IMR-90 (cell line): Measurements from ENCODE around the gene CD2BP2. TPM values are rescaled to one million over a fixed set of nuclear protein-coding genes. Genes with fewer than 3 reads are reported as not detected.

Experiments
- ATAC-seq: fragments of 200-7000 bp; cut with Tn5 transposase; 2 replicates; pipeline ENCODE4 v1.9.1; 2020; ENCODE audit warnings: low read depth, mild to moderate bottlenecking, moderate library complexity
- BruUV-seq: library from RNA; stranded (reverse); fragments of 400-500 nt; replicated peaks from 2 replicates; lab custom pipeline; 2021; lab: Mats Ljungman, UMichigan
- CTCF ChIA-PET: fragments of 300-600 bp; formaldehyde crosslinking; extraction: SDS; loops from one replicate; lab custom pipeline; 2021; ENCODE audit warnings: antibody characterized with exemption; lab: Yijun Ruan, JAX
- POLR2A ChIA-PET: fragments of 300-600 bp; sonication (Branson Sonifier 250); formaldehyde crosslinking; loops from one replicate; lab custom pipeline; 2022; ENCODE audit warnings: antibody characterized with exemption; ENCODE audit not compliant: unreplicated experiment; lab: Charles Lee
- DNase-seq: peaks from one replicate; pipeline ENCODE4 v3.0.0; 2013
- H2AFZ ChIP-seq: replicated peaks from 2 replicates; pipeline ENCODE3; 2013; ENCODE audit warnings: low read length, mild to moderate bottlenecking; ENCODE audit not compliant: poor library complexity
- H2AK5ac ChIP-seq: 2 replicates; pipeline ENCODE4 v1.6.1; 2013; ENCODE audit warnings: low read depth, low read length, inconsistent platforms
- H2AK9ac ChIP-seq: replicated peaks from 2 replicates; pipeline ENCODE3; 2013; ENCODE audit warnings: mild to moderate bottlenecking, low read depth, low read length, moderate library complexity; ENCODE audit not compliant: poor library complexity
- H2BK120ac ChIP-seq: 2 replicates; pipeline ENCODE4 v1.6.1; 2013; ENCODE audit warnings: low read depth, low read length, inconsistent platforms
- H2BK15ac ChIP-seq: 3 replicates; pipeline ENCODE4 v1.6.1; 2013; ENCODE audit warnings: low read depth, low read length, inconsistent platforms
- H2BK20ac ChIP-seq: 2 replicates; pipeline ENCODE4 v1.6.1; 2013; ENCODE audit warnings: low read depth, mild to moderate bottlenecking, inconsistent platforms, low read length, moderate library complexity
- H2BK5ac ChIP-seq: 2 replicates; pipeline ENCODE4 v1.6.1; 2013; ENCODE audit warnings: mild to moderate bottlenecking, low read depth, low read length, inconsistent platforms; ENCODE audit not compliant: poor library complexity, severe bottlenecking
- H3K14ac ChIP-seq: replicated peaks from 2 replicates; pipeline ENCODE4 v1.6.1; 2013; ENCODE audit warnings: low read depth, low read length, inconsistent platforms
- H3K18ac ChIP-seq: 2 replicates; pipeline ENCODE4 v1.6.1; 2013; ENCODE audit warnings: low read depth, low read length, control low read depth
- H3K23ac ChIP-seq: 2 replicates; pipeline ENCODE4 v1.6.1; 2013; ENCODE audit warnings: low read depth, low read length, inconsistent platforms
- H3K27ac ChIP-seq: 2 replicates; pipeline ENCODE4 v1.5.1; 2013; ENCODE audit warnings: mild to moderate bottlenecking, control low read depth, low read length; ENCODE audit not compliant: insufficient read depth
- H3K27me3 ChIP-seq: 2 replicates; pipeline ENCODE4 v1.6.1; 2013; ENCODE audit warnings: low read length; ENCODE audit not compliant: control insufficient read depth, insufficient read depth
- H3K36me3 ChIP-seq: 2 replicates; pipeline ENCODE4 v1.6.1; 2013; ENCODE audit warnings: low read length, mixed read lengths; ENCODE audit not compliant: control insufficient read depth, insufficient read depth
- H3K4ac ChIP-seq: 2 replicates; pipeline ENCODE4 v1.6.1; 2013; ENCODE audit warnings: low read depth, low read length, inconsistent platforms
- H3K4me1 ChIP-seq: 2 replicates; pipeline ENCODE4 v1.6.1; 2013; ENCODE audit warnings: low read length, mixed read lengths; ENCODE audit not compliant: control insufficient read depth, insufficient read depth
- H3K4me2 ChIP-seq: 2 replicates; pipeline ENCODE4 v1.6.1; 2013; ENCODE audit warnings: low read depth, mild to moderate bottlenecking, control low read depth, low read length, moderate library complexity
- H3K4me3 ChIP-seq: 2 replicates; pipeline ENCODE4 v1.5.1; 2013; ENCODE audit warnings: low read depth, mild to moderate bottlenecking, control low read depth, low read length, moderate library complexity; ENCODE audit not compliant: insufficient read depth
- H3K56ac ChIP-seq: 2 replicates; pipeline ENCODE4 v1.6.1; 2013; ENCODE audit warnings: low read length, inconsistent platforms; ENCODE audit not compliant: insufficient read depth; ENCODE audit errors: extremely low read depth
- H3K79me1 ChIP-seq, 2 experiments: 2 replicates each; pipeline ENCODE4 v1.6.1; 2013; ENCODE audit warnings: low read length in 2 of 2, inconsistent platforms in 1 of 2, low read depth in 1 of 2
- H3K9ac ChIP-seq: 2 replicates; pipeline ENCODE4 v1.6.1; 2013; ENCODE audit warnings: low read depth, low read length, control low read depth
- H3K9me1 ChIP-seq: 2 replicates; pipeline ENCODE4 v1.6.1; 2013; ENCODE audit warnings: low read length, inconsistent platforms; ENCODE audit not compliant: insufficient read depth
- H3K9me3 ChIP-seq: 2 replicates; pipeline ENCODE4 v1.6.1; 2013; ENCODE audit warnings: low read length; ENCODE audit not compliant: control insufficient read depth, insufficient read depth
- H4K20me1 ChIP-seq: 2 replicates; pipeline ENCODE4 v1.6.1; 2013; ENCODE audit warnings: low read length, inconsistent platforms; ENCODE audit not compliant: insufficient read depth
- H4K5ac ChIP-seq: 2 replicates; pipeline ENCODE4 v1.6.1; 2013; ENCODE audit warnings: mild to moderate bottlenecking, low read depth, low read length, control low read depth
- H4K8ac ChIP-seq, 2 experiments: 2 replicates each; pipeline ENCODE4 v1.6.1; 2013; ENCODE audit warnings: low read depth in 2 of 2, low read length in 2 of 2, control low read depth in 1 of 2, inconsistent platforms in 1 of 2
- H4K91ac ChIP-seq: 2 replicates; pipeline ENCODE4 v1.6.1; 2013; ENCODE audit warnings: low read depth, low read length, inconsistent platforms; ENCODE audit not compliant: insufficient read depth
- BHLHE40 ChIP-seq: fragments of 150-350 bp; IDR thresholded peaks from 2 replicates; pipeline ENCODE4 v1.6.1; 2016; ENCODE audit warnings: mild to moderate bottlenecking, low read depth, low read length
- CEBPB ChIP-seq: IDR thresholded peaks from 2 replicates; pipeline ENCODE4 v1.6.1; 2012; ENCODE audit warnings: low read depth, low read length, improper control_type of control experiment
- CHD1 ChIP-seq: IDR thresholded peaks from 2 replicates; pipeline ENCODE4 v1.6.1; 2012; ENCODE audit warnings: low read depth, low read length, improper control_type of control experiment
- FOS ChIP-seq: fragments of 150-350 bp; IDR thresholded peaks from 2 replicates; pipeline ENCODE4 v1.6.1; 2016; ENCODE audit warnings: low read depth, low read length
- POLR2A ChIP-seq: IDR thresholded peaks from 2 replicates; pipeline ENCODE4 v1.6.1; 2012; ENCODE audit warnings: mild to moderate bottlenecking, low read depth, low read length
- WGBS, 2 experiments: methylation state at CpG; one replicate each; pipeline versions ENCODE4 v1.1.5 to v1.1.7; 2013; ENCODE audit warnings: missing lambda C conversion rate in 2 of 2; ENCODE audit not compliant: insufficient read length in 1 of 2; ENCODE audit errors: extremely low coverage in 2 of 2; 5-methylcytosine and 5-hydroxymethylcytosine counted together
- dilution Hi-C: fragments of 300-500 bp; cut with HindIII; formaldehyde crosslinking; loops from one replicate; pipeline ENCODE4 v1.14.3; 2018; ENCODE audit warnings: low sequenced_read_pairs; ENCODE audit not compliant: unreplicated experiment
- in situ Hi-C: fragments of 300-500 bp; cut with MboI; formaldehyde crosslinking; loops from 3 replicates; pipeline ENCODE4 v1.14.3; 2019; ENCODE audit warnings: low sequenced_read_pairs, inconsistent platforms, mixed read lengths
- intact Hi-C: fragments of 100-400 bp; cut with micrococcal nuclease; formaldehyde crosslinking; loops from 2 replicates; pipeline ENCODE4 v1.10.0; 2022
- polyA plus RNA-seq, 3 experiments: library from polyadenylated mRNA; depleted of rRNA; stranded (reverse); fragments of >200 nt; gene quantifications; 2 replicates each; pipeline ENCODE4 v1.2.3, GENCODE V29; 2012; ENCODE audit warnings: low replicate concordance in 1 of 3
- total RNA-seq: library from RNA; depleted of rRNA; stranded (reverse); fragments of >200 nt; gene quantifications from 2 replicates; pipeline ENCODE4 v1.2.3, GENCODE V29; 2012
- TF ChIP-seq, protein P1 (sequence below): conservative IDR thresholded peaks from 2 replicates; pipeline ENCODE4 v1.5.1; 2012; ENCODE audit warnings: mild to moderate bottlenecking, low read depth, low read length, improper control_type of control experiment
- TF ChIP-seq, protein P2 (sequence below): fragments of 150-350 bp; IDR thresholded peaks from 2 replicates; pipeline ENCODE4 v1.6.1; 2016; ENCODE audit warnings: low read depth, mild to moderate bottlenecking, low read length, moderate library complexity, borderline replicate concordance

Gene CD2BP2
- total and polyA plus RNA-seq, 2 of the 4 experiments (the other 2 are of a cell fraction): 29.6 to 41.1 TPM

DNA sequence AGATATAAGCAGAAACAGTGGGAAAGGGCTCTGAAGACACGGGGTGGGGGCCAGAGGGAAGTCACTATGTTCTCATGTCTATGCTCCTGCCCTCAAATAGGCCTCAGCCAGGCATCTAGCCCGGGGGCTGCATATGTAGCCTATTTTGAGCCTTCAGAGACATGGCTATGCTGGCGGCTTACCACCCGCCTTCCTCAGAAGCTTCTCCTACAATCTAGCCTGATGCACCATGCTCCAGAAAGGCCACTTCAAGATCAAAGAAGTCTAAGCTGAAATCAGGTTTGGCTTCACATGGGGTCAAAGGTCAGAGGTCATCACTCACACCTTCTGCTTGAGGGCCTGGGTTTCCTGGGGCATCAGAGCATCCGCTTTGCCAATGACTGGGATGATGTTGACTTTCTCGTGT lies 25.7 kb upstream of the CD2BP2 start:
- Histone ChIP-seq H3K9ac (no peak overlapping the region), H3K56ac (no peak overlapping the region), H3K23ac (no peak overlapping the region), H3K36me3 (no peaks in the 10 kb centered on the region), H3K79me1 (peaks cover 5 to 30% of the 10 kb centered on the region in 2 experiments), H3K14ac (no peak overlapping the region), H4K91ac (no peak overlapping the region), H2AK9ac (no peak overlapping the region), H4K20me1 (peaks cover 10% of the 10 kb centered on the region), H2BK20ac (no peak overlapping the region), H3K9me1 (peaks cover 16% of the 10 kb centered on the region), H4K8ac (no peak overlapping the region), H3K4me1 (peaks cover 7% of the 10 kb centered on the region), H3K4ac (no peak overlapping the region), H3K4me2 (no peak overlapping the region), H2AFZ (no peak overlapping the region), H2BK120ac (no peak overlapping the region), H3K18ac (no peak overlapping the region), H3K27ac (no peak overlapping the region), H3K27me3 (no peaks in the 10 kb centered on the region), H3K4me3 (no peak overlapping the region), H2BK5ac (no peak overlapping the region), H3K9me3 (no peaks in the 10 kb centered on the region), H2AK5ac (no peak overlapping the region), H4K5ac (no peak overlapping the region), H2BK15ac (no peak overlapping the region)
- BruUV-seq: no TSS peak
- CTCF ChIA-PET: no interaction called here
- intact Hi-C loops: no loop called here
- TF ChIP-seq, protein P1, sequence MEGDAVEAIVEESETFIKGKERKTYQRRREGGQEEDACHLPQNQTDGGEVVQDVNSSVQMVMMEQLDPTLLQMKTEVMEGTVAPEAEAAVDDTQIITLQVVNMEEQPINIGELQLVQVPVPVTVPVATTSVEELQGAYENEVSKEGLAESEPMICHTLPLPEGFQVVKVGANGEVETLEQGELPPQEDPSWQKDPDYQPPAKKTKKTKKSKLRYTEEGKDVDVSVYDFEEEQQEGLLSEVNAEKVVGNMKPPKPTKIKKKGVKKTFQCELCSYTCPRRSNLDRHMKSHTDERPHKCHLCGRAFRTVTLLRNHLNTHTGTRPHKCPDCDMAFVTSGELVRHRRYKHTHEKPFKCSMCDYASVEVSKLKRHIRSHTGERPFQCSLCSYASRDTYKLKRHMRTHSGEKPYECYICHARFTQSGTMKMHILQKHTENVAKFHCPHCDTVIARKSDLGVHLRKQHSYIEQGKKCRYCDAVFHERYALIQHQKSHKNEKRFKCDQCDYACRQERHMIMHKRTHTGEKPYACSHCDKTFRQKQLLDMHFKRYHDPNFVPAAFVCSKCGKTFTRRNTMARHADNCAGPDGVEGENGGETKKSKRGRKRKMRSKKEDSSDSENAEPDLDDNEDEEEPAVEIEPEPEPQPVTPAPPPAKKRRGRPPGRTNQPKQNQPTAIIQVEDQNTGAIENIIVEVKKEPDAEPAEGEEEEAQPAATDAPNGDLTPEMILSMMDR: no peak
- TF ChIP-seq CEBPB (no peak), CHD1 (no peak), FOS (no peak), POLR2A (no peak), BHLHE40 (no peak)
- TF ChIP-seq, protein P2, sequence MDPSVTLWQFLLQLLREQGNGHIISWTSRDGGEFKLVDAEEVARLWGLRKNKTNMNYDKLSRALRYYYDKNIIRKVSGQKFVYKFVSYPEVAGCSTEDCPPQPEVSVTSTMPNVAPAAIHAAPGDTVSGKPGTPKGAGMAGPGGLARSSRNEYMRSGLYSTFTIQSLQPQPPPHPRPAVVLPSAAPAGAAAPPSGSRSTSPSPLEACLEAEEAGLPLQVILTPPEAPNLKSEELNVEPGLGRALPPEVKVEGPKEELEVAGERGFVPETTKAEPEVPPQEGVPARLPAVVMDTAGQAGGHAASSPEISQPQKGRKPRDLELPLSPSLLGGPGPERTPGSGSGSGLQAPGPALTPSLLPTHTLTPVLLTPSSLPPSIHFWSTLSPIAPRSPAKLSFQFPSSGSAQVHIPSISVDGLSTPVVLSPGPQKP: no peak
- WGBS, 2 experiments: 94% methylated on average over 6 of the region's 6 CpGs; no CpG with 5 or more reads in 1 of the 2 experiments
- in situ Hi-C loops: no loop called here
- ATAC-seq (no peak), DNase-seq (no peak)
- POLR2A ChIA-PET: no interaction called here
- dilution Hi-C loops: no loop called here
